ENCODE measurements around the gene DAPK2. TPM values are rescaled to one million over a fixed set of nuclear protein-coding genes. Genes with fewer than 3 reads are reported as not detected.

Gene DAPK2
- total RNA-seq, 1 experiment from 2014 or later = 2.3 TPM

DNA sequence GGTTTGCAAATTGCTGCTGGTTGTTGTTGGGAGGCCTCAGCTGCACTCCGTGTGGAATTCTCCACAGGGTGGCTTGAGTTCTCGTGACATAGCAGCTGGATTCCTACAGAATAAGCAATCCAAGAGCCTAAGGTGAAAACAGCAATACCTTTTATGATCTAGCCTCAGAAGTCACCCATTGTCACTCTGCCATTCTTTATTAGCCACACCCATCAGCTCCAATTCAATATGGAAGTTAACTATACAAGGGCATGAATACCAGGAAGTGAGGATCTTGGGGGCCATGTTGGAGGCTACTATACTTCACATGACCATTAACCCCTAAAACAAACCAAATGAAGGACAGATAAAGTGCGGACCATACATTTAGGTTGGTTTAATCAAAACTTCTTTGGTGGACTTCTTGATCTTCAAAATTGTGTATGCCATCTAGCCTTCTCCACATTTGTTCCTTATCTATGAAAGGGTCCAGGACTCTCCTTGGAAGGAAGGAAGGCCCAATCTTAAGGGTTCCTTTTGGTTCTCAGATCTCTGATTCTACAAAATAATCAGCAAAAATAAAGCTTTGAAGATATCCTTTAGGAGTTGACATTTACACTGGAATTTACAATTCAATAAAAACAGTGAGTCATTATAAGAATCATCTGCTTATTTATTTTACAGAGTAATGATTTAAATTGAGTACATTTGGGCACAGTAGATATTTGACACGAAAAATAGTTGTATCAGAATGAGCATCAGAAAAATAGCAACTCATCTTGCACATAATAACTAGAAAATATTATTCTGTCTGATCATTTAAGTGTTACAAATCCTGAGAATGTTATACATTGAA lies 25.9 kb upstream of the DAPK2 start:
- DNase-seq (ENCODE audit: low spot score) = no peak
- Mint-ChIP-seq H3K27ac (no peak overlapping the region), H3K27me3 (ENCODE audit: low read depth) (no peaks in the 10 kb centered on the region), H3K4me1 (0 out of 2 replicates have a peak, but pooled peaks cover 4% of the 10 kb centered on the region), H3K36me3 (peaks cover 28% of the 10 kb centered on the region), H3K4me3 (no peak overlapping the region), H3K9me3 (no peaks in the 10 kb centered on the region)
- no peak for ATAC-seq
- ChIA-PET POLR2A (no interaction called here), CTCF (interaction anchor here (0.9 to 1.7 kb wide), 3 partner anchors 21 to 462 kb away, joined by 3 to 5 read pairs (median 5); partner anchors contain the start of gene CIAO2A)
- TF ChIP-seq HMGA2 (CRISPR knock-in tag; IDR thresholded peaks at IDR 0.05) (no peak), CREM (CRISPR knock-in tag; IDR thresholded peaks at IDR 0.05) (no peak), RELA (CRISPR knock-in tag; IDR thresholded peaks at IDR 0.05; ENCODE audit: borderline replicate concordance) (no peak), PRRX2 (CRISPR knock-in tag; IDR thresholded peaks at IDR 0.05) (no peak), ZNF317 (CRISPR knock-in tag; IDR thresholded peaks at IDR 0.05; ENCODE audit: borderline replicate concordance, low read depth) (no peak), IRF2 (CRISPR knock-in tag; IDR thresholded peaks at IDR 0.05; ENCODE audit: borderline replicate concordance, low read depth) (no peak), ELF4 (CRISPR knock-in tag; IDR thresholded peaks at IDR 0.05; ENCODE audit: low read depth) (no peak), ATF3 (CRISPR knock-in tag; conservative IDR thresholded peaks at IDR 0.05) (no peak), ZNF232 (CRISPR knock-in tag; IDR thresholded peaks at IDR 0.05) (no peak), ZNF671 (CRISPR knock-in tag; IDR thresholded peaks at IDR 0.05) (no peak), USF1 (CRISPR knock-in tag; IDR thresholded peaks at IDR 0.05) (no peak), ZSCAN18 (CRISPR knock-in tag; IDR thresholded peaks at IDR 0.05) (no peak), EMX1 (CRISPR knock-in tag; IDR thresholded peaks at IDR 0.05) (no peak), ATF1 (CRISPR knock-in tag; IDR thresholded peaks at IDR 0.05) (no peak), ZNF423 (CRISPR knock-in tag; IDR thresholded peaks at IDR 0.05) (no peak), OVOL2 (CRISPR knock-in tag; IDR thresholded peaks at IDR 0.05; ENCODE audit: borderline replicate concordance) (no peak), SOX15 (CRISPR knock-in tag; IDR thresholded peaks at IDR 0.05) (no peak)
- TF ChIP-seq, protein P1, sequence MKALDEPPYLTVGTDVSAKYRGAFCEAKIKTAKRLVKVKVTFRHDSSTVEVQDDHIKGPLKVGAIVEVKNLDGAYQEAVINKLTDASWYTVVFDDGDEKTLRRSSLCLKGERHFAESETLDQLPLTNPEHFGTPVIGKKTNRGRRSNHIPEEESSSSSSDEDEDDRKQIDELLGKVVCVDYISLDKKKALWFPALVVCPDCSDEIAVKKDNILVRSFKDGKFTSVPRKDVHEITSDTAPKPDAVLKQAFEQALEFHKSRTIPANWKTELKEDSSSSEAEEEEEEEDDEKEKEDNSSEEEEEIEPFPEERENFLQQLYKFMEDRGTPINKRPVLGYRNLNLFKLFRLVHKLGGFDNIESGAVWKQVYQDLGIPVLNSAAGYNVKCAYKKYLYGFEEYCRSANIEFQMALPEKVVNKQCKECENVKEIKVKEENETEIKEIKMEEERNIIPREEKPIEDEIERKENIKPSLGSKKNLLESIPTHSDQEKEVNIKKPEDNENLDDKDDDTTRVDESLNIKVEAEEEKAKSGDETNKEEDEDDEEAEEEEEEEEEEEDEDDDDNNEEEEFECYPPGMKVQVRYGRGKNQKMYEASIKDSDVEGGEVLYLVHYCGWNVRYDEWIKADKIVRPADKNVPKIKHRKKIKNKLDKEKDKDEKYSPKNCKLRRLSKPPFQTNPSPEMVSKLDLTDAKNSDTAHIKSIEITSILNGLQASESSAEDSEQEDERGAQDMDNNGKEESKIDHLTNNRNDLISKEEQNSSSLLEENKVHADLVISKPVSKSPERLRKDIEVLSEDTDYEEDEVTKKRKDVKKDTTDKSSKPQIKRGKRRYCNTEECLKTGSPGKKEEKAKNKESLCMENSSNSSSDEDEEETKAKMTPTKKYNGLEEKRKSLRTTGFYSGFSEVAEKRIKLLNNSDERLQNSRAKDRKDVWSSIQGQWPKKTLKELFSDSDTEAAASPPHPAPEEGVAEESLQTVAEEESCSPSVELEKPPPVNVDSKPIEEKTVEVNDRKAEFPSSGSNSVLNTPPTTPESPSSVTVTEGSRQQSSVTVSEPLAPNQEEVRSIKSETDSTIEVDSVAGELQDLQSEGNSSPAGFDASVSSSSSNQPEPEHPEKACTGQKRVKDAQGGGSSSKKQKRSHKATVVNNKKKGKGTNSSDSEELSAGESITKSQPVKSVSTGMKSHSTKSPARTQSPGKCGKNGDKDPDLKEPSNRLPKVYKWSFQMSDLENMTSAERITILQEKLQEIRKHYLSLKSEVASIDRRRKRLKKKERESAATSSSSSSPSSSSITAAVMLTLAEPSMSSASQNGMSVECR (CRISPR knock-in tag; IDR thresholded peaks at IDR 0.05; ENCODE audit: borderline replicate concordance) = no peak
- TF ChIP-seq, protein P2, sequence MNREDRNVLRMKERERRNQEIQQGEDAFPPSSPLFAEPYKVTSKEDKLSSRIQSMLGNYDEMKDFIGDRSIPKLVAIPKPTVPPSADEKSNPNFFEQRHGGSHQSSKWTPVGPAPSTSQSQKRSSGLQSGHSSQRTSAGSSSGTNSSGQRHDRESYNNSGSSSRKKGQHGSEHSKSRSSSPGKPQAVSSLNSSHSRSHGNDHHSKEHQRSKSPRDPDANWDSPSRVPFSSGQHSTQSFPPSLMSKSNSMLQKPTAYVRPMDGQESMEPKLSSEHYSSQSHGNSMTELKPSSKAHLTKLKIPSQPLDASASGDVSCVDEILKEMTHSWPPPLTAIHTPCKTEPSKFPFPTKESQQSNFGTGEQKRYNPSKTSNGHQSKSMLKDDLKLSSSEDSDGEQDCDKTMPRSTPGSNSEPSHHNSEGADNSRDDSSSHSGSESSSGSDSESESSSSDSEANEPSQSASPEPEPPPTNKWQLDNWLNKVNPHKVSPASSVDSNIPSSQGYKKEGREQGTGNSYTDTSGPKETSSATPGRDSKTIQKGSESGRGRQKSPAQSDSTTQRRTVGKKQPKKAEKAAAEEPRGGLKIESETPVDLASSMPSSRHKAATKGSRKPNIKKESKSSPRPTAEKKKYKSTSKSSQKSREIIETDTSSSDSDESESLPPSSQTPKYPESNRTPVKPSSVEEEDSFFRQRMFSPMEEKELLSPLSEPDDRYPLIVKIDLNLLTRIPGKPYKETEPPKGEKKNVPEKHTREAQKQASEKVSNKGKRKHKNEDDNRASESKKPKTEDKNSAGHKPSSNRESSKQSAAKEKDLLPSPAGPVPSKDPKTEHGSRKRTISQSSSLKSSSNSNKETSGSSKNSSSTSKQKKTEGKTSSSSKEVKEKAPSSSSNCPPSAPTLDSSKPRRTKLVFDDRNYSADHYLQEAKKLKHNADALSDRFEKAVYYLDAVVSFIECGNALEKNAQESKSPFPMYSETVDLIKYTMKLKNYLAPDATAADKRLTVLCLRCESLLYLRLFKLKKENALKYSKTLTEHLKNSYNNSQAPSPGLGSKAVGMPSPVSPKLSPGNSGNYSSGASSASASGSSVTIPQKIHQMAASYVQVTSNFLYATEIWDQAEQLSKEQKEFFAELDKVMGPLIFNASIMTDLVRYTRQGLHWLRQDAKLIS (CRISPR knock-in tag; IDR thresholded peaks at IDR 0.05; ENCODE audit: borderline replicate concordance) = no peak
- TF ChIP-seq, protein P3, sequence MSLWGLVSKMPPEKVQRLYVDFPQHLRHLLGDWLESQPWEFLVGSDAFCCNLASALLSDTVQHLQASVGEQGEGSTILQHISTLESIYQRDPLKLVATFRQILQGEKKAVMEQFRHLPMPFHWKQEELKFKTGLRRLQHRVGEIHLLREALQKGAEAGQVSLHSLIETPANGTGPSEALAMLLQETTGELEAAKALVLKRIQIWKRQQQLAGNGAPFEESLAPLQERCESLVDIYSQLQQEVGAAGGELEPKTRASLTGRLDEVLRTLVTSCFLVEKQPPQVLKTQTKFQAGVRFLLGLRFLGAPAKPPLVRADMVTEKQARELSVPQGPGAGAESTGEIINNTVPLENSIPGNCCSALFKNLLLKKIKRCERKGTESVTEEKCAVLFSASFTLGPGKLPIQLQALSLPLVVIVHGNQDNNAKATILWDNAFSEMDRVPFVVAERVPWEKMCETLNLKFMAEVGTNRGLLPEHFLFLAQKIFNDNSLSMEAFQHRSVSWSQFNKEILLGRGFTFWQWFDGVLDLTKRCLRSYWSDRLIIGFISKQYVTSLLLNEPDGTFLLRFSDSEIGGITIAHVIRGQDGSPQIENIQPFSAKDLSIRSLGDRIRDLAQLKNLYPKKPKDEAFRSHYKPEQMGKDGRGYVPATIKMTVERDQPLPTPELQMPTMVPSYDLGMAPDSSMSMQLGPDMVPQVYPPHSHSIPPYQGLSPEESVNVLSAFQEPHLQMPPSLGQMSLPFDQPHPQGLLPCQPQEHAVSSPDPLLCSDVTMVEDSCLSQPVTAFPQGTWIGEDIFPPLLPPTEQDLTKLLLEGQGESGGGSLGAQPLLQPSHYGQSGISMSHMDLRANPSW (CRISPR knock-in tag; conservative IDR thresholded peaks at IDR 0.05; ENCODE audit: low read depth) = no peak

Data from WTC11 (cell line).